ENCODE data around the gene RRP15. TPM values are rescaled to one million over a fixed set of nuclear protein-coding genes. Genes with fewer than 3 reads are reported as not detected.

RRP15 gene
- 2.0 and 9.1 TPM in 2 replicates for total RNA-seq

GRCh38 chr1:218284917-218285635 is at the start of gene RRP15:
RRP15 (plus strand) TSS chr1:218285293; CDS start chr1:218285317, 24 bp downstream.

GRCh38 chr1:218344814-218345672 is 60.0 kb downstream of the RRP15 start, which contains the start of gene TGFB2:
TGFB2 (plus strand) TSS chr1:218345336; CDS start chr1:218346702, 1,366 bp downstream.

Small RNAs within 50 kb of the gene (small RNA-seq; reads per million reads assigned to genes)
- gene AC096638.1, result not detected

Other genes with a start within 250 kb of the RRP15 start
- 2.4 and 12.1 TPM in 2 replicates for gene TGFB2, start 60.0 kb downstream of the RRP15 start, total RNA-seq